ENCODE results near the gene NBEA. TPM values are rescaled to one million over a fixed set of nuclear protein-coding genes. Genes with fewer than 3 reads are reported as not detected.

The NBEA gene
- total RNA-seq, 2 donors from 2014 or later: 2.6 to 3.8 TPM

DNA sequence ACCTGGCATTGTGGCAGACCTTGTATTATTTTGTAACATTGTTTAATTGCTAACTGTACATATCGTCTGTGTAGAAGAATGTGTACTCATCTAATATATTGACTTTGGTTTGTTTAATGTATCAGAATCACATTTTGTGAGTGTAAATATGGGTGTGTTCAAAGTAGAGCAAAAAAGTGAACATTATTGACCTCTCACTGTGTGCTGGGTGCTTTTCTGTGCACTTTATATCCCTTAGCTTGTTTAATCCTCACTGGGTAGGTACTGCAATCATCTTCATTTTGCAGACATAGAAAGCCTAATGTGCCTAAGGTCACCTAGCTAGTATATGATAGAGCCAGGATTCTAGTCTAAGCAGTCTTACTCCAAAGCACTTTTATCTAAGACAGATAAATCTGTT lies 289.4 kb downstream of the NBEA start:
- ATAC-seq (no peak), DNase-seq (no peak)
- Mint-ChIP-seq H3K36me3 (ENCODE audit: low read depth) (peaks cover 2% of the 10 kb centered on the region), H3K4me1 (no peaks in the 10 kb centered on the region), H3K27me3 (no peaks in the 10 kb centered on the region), H3K4me3 (no peak overlapping the region), H3K27ac (no peak overlapping the region)
- H3K9me3 ChIP-seq (ENCODE audit: control insufficient read depth, low read length, poor library complexity, severe bottlenecking): no peaks in the 10 kb centered on the region

DNA sequence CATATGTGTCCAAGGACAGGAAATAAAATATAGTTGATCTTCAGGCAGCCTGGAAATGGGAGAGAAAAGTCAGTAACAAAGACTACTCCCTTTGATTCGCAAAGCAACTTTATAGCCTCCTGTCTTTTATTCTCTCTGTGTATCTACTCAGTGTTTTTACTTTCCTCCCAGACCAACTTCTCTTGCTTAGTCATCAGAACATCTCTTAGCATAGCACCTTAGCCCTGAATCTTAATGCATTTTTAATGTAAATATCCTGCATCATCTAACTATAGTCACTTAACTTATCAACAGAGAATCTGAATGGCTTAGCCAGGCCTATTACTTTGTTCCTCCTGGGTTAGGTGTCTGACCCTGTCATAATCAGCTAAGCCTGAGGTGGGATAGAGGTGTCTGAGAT lies 296.2 kb downstream of the NBEA start:
- Mint-ChIP-seq H3K4me3 (no peak overlapping the region), H3K36me3 (ENCODE audit: low read depth) (no peaks in the 10 kb centered on the region), H3K4me1 (no peaks in the 10 kb centered on the region), H3K27me3 (no peaks in the 10 kb centered on the region), H3K27ac (no peak overlapping the region)
- ATAC-seq (no peak), DNase-seq (no peak)
- H3K9me3 ChIP-seq (ENCODE audit: control insufficient read depth, low read length, poor library complexity, severe bottlenecking): no peaks in the 10 kb centered on the region

DNA sequence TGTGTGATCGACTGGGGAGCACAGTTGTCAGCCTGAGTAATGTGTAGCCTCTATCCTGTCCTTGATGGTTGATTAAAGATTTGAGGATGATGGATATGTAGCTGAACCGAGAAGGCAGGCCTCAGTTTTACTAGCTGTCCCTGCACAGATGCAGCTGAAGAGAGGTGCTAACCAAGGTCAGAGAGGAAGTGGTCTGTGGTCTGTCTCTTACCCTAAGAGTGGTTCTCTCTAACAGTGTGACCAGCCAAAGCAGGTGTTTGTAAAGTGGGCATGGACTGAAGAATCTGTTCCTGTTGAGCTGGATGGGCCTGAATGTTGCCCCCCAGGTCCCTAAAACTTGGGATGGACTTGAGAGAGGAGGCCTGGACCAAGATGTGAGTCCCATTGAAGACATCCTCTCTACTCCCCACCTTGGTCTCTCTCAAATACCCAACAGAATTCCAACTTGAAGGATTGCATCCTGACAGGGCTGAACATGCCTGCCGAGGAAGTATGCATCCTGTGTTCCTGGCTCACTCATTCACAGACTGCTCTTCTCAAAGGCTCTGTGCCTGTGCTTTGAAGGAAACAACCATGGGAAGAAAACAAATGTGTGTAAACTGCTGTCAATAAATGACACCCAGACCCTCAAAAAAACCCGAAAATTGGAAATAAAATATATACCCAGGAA lies 310.6 kb downstream of the NBEA start:
- H3K36me3 Mint-ChIP-seq (ENCODE audit: low read depth): no peaks in the 10 kb centered on the region
- no peaks in the 10 kb centered on the region for H3K4me1 Mint-ChIP-seq
- H3K27ac Mint-ChIP-seq: no peak overlapping the region
- no peaks in the 10 kb centered on the region for H3K9me3 ChIP-seq (ENCODE audit: control insufficient read depth, low read length, poor library complexity, severe bottlenecking)
- no peak overlapping the region for H3K4me3 Mint-ChIP-seq
- H3K27me3 Mint-ChIP-seq: no peaks in the 10 kb centered on the region
- no peak for DNase-seq
- ATAC-seq: no peak

DNA sequence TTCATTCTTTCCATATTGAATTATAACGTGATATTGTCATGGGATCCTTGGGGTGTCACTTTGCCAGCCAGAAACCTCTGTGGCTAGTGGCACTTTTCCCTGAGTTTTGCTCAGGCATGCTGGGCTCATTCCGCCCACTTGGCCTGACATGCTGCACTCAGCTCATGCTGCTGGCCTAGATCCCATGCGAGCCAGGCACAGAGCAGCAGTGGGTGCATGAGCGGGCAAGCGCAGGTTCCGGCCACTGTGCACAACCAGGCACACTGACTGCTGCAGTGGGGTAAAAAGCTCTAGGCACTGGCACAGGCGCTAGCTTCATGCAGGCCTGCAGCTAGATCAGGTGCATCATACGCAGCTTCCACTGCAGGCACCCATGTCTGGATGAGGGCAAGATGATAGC lies 313.2 kb downstream of the NBEA start:
- ATAC-seq (no peak), DNase-seq (no peak)
- no peaks in the 10 kb centered on the region for H3K4me1 Mint-ChIP-seq
- H3K27me3 Mint-ChIP-seq: no peaks in the 10 kb centered on the region
- no peaks in the 10 kb centered on the region for H3K9me3 ChIP-seq (ENCODE audit: control insufficient read depth, low read length, poor library complexity, severe bottlenecking)
- H3K4me3 Mint-ChIP-seq: no peak overlapping the region
- H3K27ac Mint-ChIP-seq: no peak overlapping the region
- no peaks in the 10 kb centered on the region for H3K36me3 Mint-ChIP-seq (ENCODE audit: low read depth)

DNA sequence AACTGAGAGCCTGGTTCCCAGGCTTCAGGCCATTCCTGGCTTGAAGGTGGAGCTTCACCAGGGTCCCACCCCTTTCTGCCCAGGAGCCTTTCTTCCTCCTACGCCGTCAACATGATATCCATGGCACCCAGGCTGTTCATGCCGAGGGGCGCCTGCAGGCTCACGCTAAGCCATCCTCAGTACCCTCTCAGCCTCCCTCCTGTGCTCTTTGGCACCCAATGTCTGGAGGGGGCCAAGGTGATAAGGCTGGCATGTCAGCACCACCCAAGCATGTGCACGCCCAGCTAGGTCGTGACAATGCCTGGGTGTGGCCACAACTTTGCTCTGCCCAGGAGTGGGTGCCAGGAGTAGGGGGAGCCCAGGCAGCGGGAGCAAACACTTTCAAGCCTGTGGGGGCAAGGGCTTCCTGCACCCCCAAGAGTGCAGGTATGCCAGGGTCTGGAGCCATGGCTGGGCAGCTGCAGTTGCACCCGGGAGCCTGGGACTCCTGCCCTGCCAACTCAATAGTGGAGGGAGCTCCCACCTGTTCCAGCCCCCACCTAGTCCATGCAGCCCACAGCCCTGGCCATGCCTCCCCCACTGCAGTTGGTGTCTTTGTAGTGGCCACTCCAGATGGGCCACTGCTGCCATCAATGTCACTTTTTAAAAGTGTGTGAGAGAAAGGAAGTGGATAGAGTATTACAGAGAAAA lies 314.5 kb downstream of the NBEA start:
- no peak for DNase-seq
- Mint-ChIP-seq H3K4me1 (no peaks in the 10 kb centered on the region), H3K36me3 (ENCODE audit: low read depth) (no peaks in the 10 kb centered on the region), H3K4me3 (no peak overlapping the region), H3K27ac (no peak overlapping the region), H3K27me3 (no peaks in the 10 kb centered on the region)
- H3K9me3 ChIP-seq (ENCODE audit: control insufficient read depth, low read length, poor library complexity, severe bottlenecking): no peaks in the 10 kb centered on the region
- no peak for ATAC-seq

DNA sequence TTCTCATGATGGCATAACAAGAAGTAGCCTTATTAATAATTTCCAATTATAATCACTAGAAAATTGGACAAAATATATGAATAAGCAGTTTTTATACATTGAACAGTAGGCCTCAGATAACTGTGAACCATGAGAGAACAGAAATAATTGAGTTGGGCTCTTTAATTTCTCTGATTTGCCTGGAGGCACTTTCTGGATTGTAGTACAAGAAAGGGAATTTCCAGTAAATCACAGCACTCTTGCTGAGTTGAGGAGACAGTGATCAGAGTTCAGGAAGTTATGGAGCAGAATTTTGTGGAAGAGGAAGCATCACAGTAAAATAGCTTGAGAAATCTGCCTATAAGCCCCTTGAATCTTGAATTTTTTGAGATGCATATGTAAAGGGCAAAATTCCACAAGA lies 318.2 kb downstream of the NBEA start:
- H3K9me3 ChIP-seq (ENCODE audit: control insufficient read depth, low read length, poor library complexity, severe bottlenecking): no peaks in the 10 kb centered on the region
- H3K27ac Mint-ChIP-seq: no peak overlapping the region
- H3K27me3 Mint-ChIP-seq: no peaks in the 10 kb centered on the region
- no peak overlapping the region for H3K4me3 Mint-ChIP-seq
- H3K36me3 Mint-ChIP-seq (ENCODE audit: low read depth): no peaks in the 10 kb centered on the region
- H3K4me1 Mint-ChIP-seq: no peaks in the 10 kb centered on the region
- ATAC-seq (no peak), DNase-seq (no peak)

DNA sequence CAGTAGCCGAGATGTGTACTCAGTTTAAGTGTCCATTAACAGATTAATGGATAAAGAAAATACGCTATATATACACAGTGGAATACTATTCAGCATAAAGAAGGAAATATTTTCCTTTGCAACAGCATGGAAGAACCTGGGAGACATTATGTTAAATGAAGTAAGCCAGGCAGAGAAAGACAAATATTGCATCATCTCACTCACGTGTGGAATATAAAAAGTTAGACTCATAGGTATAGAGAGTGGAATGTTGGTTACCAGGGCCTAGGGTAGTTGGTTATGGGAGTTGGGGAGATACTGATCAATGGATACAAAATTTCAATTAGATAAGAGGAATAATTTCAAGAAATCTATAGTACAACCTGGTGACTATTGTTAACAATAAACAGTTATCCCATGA lies 324.3 kb downstream of the NBEA start:
- Mint-ChIP-seq H3K36me3 (ENCODE audit: low read depth) (peaks cover 2% of the 10 kb centered on the region), H3K27me3 (no peaks in the 10 kb centered on the region), H3K4me1 (no peaks in the 10 kb centered on the region), H3K27ac (no peak overlapping the region), H3K4me3 (no peak overlapping the region)
- ATAC-seq (no peak), DNase-seq (no peak)
- H3K9me3 ChIP-seq (ENCODE audit: control insufficient read depth, low read length, poor library complexity, severe bottlenecking): no peaks in the 10 kb centered on the region

DNA sequence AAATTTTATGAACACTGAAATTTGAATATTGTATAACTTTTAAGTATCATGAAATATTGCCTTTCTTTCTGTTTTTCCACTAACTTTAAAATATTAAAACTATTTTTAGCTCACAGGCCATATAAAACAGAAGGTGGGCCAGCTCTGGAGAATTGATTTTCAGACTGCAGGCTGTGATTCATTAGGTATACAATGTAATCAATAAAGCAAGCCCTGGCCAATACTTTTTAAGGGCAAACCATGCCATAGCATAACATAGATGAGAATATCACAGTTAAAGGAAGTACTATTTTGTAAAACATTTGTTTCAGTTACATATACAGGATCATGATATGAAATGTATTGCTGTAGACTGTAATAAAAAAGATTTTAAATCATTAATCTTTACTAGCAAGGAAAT lies 336.8 kb downstream of the NBEA start:
- no peaks in the 10 kb centered on the region for H3K9me3 ChIP-seq (ENCODE audit: control insufficient read depth, low read length, poor library complexity, severe bottlenecking)
- Mint-ChIP-seq H3K4me1 (no peaks in the 10 kb centered on the region), H3K27me3 (no peaks in the 10 kb centered on the region), H3K4me3 (no peak overlapping the region), H3K27ac (no peak overlapping the region), H3K36me3 (ENCODE audit: low read depth) (no peaks in the 10 kb centered on the region)
- no peak for DNase-seq
- no peak for ATAC-seq

DNA sequence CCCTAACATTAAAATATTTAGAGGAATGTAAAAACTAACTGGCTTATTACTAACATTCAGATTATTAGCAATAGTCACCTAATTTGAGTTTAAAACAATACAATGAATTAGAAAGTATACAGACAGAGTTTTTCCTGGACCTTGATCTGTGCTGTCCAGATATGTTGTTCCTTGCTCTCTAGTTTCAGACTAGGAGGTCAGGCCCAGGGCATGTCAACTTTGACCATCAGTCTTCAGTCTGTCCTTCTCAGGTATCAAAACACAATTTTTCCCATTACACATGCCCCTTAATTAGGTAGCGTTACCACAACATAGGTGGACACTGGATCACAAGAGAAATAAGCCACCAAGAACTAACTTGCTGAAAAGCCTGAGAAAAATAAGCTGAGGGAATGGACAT lies 337.4 kb downstream of the NBEA start:
- no peak for DNase-seq
- no peaks in the 10 kb centered on the region for H3K4me1 Mint-ChIP-seq

DNA sequence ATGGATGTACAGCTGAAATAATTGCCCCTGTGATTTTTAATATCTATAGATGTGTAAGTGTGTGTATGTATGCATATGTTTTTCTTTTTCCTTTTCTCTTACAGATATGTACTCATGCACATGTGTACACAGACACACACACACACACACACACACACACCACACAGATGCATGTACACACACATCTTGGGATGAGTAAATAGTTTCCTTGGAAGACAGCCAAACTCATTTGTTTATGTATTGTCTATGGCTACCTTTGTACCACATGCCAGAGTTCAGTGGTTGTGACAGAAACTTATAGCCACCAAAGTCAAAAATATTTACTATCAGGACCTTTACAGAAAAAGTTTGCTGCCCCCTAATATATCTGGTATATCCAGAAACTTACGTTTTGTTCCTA lies 341.8 kb downstream of the NBEA start:
- no peaks in the 10 kb centered on the region for H3K9me3 ChIP-seq (ENCODE audit: control insufficient read depth, low read length, poor library complexity, severe bottlenecking)
- no peak for DNase-seq
- H3K36me3 Mint-ChIP-seq (ENCODE audit: low read depth): no peaks in the 10 kb centered on the region
- ATAC-seq: no peak
- H3K27ac Mint-ChIP-seq: no peak overlapping the region
- no peak overlapping the region for H3K4me3 Mint-ChIP-seq
- H3K4me1 Mint-ChIP-seq: no peaks in the 10 kb centered on the region
- no peaks in the 10 kb centered on the region for H3K27me3 Mint-ChIP-seq

More for the DNA sequence above, 337.4 kb downstream of the NBEA start:
- Mint-ChIP-seq H3K4me3 (no peak overlapping the region), H3K27ac (no peak overlapping the region), H3K36me3 (ENCODE audit: low read depth) (no peaks in the 10 kb centered on the region), H3K27me3 (no peaks in the 10 kb centered on the region)
- H3K9me3 ChIP-seq (ENCODE audit: control insufficient read depth, low read length, poor library complexity, severe bottlenecking): no peaks in the 10 kb centered on the region
- no peak for ATAC-seq

DNA sequence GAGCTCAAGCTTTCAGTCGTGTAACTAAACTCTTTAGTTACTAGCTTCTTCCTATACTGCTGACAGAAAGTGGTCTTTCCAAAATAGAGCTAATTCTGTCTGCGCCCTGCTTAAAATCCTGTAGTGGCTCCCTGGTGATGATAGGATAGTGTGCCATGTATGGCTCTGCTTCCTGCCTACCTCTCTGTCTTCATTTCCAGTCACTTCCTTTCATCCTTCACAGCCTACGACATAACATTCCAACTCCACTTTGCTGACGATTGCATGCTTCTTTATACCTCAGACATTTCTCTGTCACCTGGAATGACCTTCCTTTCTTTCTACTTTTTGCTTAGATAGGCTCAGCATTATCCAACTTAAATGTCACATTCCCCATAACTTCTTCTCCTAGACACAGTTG lies 343.6 kb downstream of the NBEA start:
- H3K9me3 ChIP-seq (ENCODE audit: control insufficient read depth, low read length, poor library complexity, severe bottlenecking): no peaks in the 10 kb centered on the region
- Mint-ChIP-seq H3K4me1 (no peaks in the 10 kb centered on the region), H3K4me3 (no peak overlapping the region), H3K27me3 (no peaks in the 10 kb centered on the region), H3K27ac (no peak overlapping the region), H3K36me3 (ENCODE audit: low read depth) (no peaks in the 10 kb centered on the region)
- DNase-seq (no peak), ATAC-seq (no peak)

DNA sequence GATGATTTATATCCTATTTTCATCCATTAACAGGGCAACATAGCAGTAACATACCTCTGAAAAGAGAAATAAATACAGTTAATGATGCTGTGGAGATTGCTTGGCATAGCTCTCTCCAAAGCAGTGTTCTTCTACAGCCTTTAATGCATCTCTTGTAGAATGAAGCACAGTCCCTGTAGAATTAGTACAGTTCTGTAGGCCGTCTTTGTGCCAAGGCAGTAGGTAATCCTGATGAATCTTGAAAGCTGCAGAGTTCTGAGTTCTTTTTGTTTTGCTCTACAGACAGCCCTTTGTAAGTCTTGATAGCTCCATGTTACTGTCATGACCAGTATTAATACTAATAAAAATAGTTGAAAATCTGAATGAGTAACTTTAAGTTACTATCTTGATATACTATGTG lies 350.3 kb downstream of the NBEA start:
- no peak for ATAC-seq
- no peak for DNase-seq
- H3K4me3 Mint-ChIP-seq: no peak overlapping the region
- H3K4me1 Mint-ChIP-seq: no peaks in the 10 kb centered on the region
- no peaks in the 10 kb centered on the region for H3K27me3 Mint-ChIP-seq
- H3K36me3 Mint-ChIP-seq (ENCODE audit: low read depth): no peaks in the 10 kb centered on the region
- H3K9me3 ChIP-seq (ENCODE audit: control insufficient read depth, low read length, poor library complexity, severe bottlenecking): no peaks in the 10 kb centered on the region
- H3K27ac Mint-ChIP-seq: no peak overlapping the region

DNA sequence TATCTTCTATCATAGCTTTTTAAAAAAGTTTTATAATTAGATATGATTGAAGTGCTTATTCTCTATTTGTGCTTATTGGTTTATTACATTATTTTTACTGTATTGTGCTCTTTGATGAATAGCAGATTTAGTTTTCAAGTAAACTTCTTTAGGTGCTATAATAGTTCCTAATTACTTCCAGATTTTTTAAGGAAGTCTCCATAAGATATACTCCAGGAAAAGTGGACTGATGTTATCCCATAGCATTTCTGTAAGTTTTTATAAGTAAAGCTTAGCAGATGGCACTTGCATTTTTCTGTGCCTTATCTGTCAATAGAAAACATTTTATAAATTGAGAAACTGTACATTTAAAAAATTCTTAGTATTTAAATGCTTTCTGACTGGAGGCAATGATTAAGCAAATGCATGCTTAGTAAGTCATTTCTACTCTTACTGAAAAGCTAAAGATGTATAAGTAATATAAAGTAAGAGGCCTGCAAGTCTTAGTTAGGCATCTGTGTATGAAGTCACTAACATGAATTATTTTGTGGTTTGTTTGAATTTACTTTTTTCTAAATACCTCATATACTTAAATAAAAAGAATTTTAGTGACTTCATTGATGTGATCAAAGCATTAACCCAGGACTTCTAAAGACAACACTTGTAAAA lies 351.6 kb downstream of the NBEA start:
- no peak overlapping the region for H3K4me3 Mint-ChIP-seq
- H3K9me3 ChIP-seq (ENCODE audit: control insufficient read depth, low read length, poor library complexity, severe bottlenecking): no peaks in the 10 kb centered on the region
- ATAC-seq (no peak), DNase-seq (no peak)
- H3K27ac Mint-ChIP-seq: no peak overlapping the region
- H3K27me3 Mint-ChIP-seq: no peaks in the 10 kb centered on the region
- H3K4me1 Mint-ChIP-seq: no peaks in the 10 kb centered on the region
- H3K36me3 Mint-ChIP-seq (ENCODE audit: low read depth): no peaks in the 10 kb centered on the region

DNA sequence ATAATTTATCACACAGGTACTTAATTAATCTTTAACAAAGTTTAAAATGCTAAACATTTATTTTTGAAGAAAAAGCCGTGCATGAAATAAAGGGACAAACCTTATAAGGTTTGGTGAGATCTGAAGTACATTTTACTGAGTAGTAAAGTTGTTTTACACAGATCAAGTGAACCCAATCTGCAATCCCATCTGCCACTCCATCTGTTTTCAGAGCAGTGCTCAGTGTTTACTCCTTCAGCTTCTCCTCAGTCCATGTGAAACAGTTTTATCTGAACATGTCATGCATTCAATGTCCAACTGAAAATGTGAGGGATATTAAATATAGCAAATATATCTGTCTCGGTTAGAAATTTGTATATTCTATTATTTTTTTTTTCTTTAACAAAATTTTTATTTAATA lies 367.6 kb downstream of the NBEA start:
- no peak for DNase-seq
- ATAC-seq: no peak

More for the DNA sequence above, 367.6 kb downstream of the NBEA start:
- no peaks in the 10 kb centered on the region for H3K9me3 ChIP-seq (ENCODE audit: control insufficient read depth, low read length, poor library complexity, severe bottlenecking)
- H3K4me1 Mint-ChIP-seq: no peaks in the 10 kb centered on the region
- no peak overlapping the region for H3K27ac Mint-ChIP-seq
- no peaks in the 10 kb centered on the region for H3K27me3 Mint-ChIP-seq
- no peak overlapping the region for H3K4me3 Mint-ChIP-seq
- H3K36me3 Mint-ChIP-seq (ENCODE audit: low read depth): no peaks in the 10 kb centered on the region

Measured in T-helper 17 cell (primary cell).